Midbrain (tissue), 1 donor: ENCODE measurements around the gene BLOC1S3.

Source experiments
- DNase-seq: peaks from one replicate; lab custom pipeline; 2025; lab: John Stamatoyannopoulos, UW

BLOC1S3 gene

GRCh38 chr19:45146251-45146650 lies 32.3 kb upstream of the BLOC1S3 start:
- DNase-seq: no peak

DNA sequence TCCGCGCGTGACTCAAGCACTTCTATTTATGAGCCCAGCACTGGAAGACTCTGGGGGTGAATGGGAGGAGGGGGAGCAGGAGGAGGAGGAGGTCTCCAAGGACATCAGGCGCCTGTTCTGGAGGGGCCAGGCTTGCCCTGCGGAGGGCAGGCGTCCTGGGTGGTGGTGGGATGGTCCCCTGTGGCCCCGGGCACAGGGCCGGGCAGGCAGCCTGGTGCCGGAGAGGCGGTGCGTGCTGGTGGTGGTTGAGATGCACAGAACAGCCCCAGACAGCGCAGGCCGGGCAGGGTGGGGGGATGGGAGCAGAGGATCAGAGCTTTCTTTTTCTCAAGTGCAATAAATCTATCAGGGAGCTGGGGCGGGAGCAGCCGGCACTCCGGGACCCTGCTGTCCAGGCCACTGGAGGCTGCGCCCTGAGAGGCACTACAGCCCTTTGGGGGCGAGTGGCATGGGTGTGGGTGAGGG lies 31.8 kb upstream of the BLOC1S3 start:
- DNase-seq: no peak

DNA sequence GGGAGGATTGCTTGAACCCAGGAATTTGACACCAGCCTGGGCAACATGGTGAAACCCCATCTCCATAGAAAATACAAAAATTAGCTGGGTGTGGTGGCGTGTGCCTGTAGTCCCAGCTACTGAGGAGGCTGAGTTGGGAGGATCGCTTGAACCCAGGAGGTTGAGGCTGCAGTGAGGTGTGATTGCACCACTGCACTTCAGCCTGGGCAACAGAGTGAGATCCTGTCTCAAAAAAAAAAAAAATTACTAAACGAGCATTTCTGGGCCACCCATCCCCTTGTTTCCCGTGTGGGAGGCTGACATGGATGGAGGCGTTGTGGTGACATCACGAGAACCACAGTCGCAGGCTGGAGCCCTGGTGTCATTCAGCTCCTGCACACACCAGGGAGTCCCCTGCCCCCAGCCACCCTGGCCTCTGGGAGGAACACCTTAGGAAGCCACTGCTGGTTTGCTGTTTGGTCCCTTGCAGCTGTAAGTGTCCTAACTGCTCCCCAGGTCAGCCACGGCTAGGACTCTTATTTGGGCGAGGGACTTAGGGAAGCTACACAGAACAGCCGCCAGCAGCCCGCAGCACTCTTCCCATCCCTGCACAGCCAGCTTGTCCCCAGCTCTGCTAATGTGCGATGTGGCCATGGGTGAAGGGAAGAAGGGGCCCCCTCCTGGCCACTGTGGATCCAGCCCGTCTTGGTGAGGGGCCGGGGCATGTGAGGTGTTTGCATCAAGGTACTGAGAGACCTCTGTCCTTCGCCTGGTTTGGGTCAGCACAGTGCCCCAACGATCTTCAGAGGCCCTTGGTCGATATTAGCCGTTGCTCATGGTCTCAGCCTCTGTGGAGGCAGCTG lies 30.5 kb upstream of the BLOC1S3 start:
- DNase-seq: no peak

DNA sequence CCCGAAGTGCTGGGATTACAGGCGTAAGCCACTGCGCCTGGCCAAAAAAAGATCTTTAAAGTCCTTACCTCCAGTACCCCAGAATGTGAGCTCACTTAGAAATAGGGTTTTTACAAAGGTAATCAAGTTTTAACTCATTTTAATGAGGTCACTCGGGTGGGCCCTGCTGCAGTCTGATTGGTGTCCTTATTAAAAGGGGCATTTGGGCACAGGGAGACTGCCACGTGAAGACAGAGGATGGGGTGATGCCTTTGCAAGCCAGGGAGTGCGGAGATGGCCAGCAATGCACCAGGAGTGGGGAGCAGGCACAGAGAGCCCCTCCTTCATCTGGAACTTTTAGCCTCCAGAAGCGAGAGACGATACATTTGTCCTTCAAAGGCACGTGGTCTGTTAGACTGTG lies 29.5 kb upstream of the BLOC1S3 start:
- no peak for DNase-seq

GRCh38 chr19:45150180-45150579 lies 28.4 kb upstream of the BLOC1S3 start:
- no peak for DNase-seq

DNA sequence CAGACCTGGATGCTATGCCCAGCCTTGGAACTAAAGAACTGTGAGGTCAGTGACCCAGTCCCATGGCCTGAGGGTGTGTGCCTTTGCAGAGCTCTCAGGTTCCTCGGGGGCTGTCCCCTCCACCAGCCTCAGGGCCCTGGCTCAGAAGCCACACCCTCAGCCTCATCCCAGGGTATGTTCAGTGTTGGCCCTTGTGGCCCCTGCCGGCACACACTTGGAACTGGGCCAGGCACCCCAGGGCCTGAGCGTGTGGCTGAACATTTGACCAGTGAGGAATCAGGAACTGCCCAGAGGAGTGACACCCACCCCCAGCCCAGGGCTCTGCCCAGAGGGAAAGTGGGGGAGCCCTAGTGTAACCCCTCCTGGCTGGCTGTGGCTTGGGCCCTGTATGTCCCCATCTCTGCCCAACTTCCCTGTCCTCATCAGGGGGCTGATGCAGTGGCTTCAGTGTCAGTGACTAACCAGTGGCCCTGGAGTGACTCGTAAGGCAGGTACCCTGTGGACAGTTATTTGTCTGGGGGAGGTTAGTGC lies 27.8 kb upstream of the BLOC1S3 start:
- DNase-seq: no peak

GRCh38 chr19:45151320-45151719 lies 27.3 kb upstream of the BLOC1S3 start:
- DNase-seq: no peak

DNA sequence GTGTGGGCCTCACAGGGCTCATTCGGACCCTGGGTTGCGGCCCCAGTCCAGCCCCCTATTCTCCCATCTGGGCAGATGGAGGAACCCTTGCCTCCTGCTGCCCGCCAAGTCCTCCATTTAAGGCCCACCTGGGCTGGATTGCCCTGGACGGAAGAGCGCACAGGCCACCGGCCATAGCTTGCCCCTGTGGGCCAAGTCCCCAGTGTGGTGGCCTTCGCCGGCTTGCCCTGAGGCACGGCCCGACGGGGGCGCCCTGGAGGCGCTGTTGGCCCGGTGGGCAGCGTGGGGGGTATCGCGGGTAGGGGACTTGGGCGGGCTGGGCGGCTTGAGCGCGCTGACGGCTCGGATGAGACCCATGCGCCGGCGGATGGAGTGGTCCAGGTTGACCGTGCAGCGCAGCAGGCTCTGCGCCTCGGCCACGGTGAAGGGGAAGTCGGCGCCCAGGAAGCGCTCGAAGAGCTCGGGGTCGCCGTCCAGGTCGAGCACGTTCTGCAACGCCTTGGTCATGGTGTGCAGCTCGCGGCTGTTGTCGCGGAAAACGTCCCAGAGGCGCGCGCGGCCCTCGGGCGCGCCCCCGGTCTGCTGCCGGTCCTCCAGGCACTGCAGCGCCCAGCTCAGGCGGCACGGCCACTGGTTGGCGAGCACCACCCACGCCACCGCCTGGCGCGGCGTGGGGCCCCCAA lies 26.6 kb upstream of the BLOC1S3 start:
- no peak for DNase-seq

- no peak for DNase-seq
These were observed 25.9 kb upstream of the BLOC1S3 start for GRCh38 chr19:45152504-45153338.

DNA sequence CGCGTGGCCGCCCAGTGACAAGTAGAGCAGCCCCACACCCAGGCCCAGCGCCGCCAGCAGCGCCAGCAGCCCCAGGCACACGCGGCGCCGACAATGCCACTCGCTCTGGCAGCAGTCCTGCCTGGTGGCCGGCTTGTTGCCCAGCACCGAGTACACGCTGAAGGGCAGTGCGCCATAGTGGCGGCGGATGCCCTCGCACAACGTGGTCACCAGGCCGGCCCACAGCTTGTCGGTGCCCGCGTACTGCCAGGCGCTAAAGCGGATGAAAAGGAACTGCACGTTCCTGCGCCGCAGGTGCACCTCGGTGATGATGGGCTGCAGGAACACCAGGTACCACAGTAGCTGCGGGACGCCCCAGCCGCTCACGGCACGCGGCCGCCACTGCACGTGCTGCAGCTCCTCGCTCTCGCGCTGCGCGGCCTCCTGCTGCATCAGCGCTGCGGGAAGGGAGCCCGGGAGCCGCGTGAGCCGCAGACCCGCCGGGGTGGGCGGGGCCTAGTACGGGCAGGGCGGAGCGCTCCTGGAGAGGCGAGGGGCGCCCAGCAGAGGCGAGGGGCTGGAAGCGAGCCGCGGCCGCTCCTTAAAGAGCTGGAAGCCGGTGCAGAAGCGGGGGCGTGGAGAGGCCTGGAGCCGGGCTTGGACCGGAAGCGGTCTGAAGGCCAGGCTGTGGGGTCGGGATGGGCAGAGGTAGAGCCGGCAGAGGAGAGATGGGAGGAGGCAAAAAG lies 25.1 kb upstream of the BLOC1S3 start:
- peak; percentile 49 for DNase-seq

DNA sequence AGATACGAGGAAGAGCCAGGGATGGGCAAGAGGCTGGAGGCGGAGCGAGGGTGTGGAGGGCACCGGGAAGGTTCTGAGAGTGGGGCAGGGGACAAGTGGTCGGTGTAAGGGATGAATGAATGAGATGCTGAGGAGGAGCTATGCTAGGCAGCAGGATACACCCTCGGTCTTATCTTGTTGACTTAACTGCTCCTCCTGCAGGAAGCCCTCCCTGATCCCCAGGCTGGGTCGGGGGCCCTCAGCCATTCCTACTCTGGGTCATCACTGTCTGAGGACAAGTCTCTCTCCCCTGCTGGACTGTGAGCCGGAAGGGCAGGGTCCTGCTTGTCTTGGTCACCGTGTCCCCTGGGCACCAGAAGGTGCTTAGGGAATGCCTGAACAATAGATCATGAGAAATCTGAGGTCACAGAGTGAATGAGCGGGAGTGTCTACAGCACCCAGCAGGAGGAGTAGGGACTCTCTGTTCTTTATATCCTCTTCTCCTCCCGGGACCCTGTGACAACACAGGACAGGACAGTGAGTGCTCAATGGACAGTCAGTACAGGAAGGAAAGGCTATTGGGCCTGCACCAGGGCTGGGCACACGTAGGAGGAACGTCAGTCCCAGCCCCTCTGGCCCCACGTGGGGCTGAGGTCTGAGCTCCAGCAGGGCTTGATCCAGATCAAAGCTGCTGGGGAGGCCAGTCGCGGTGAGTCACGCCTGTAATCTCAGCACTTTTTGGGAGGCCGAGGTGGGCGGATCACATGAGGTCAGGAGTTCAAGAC lies 24.3 kb upstream of the BLOC1S3 start:
- no peak for DNase-seq

GRCh38 chr19:45156011-45156630 lies 22.5 kb upstream of the BLOC1S3 start:
- no peak for DNase-seq

GRCh38 chr19:45156751-45157150 lies 21.8 kb upstream of the BLOC1S3 start:
- DNase-seq: no peak

DNA sequence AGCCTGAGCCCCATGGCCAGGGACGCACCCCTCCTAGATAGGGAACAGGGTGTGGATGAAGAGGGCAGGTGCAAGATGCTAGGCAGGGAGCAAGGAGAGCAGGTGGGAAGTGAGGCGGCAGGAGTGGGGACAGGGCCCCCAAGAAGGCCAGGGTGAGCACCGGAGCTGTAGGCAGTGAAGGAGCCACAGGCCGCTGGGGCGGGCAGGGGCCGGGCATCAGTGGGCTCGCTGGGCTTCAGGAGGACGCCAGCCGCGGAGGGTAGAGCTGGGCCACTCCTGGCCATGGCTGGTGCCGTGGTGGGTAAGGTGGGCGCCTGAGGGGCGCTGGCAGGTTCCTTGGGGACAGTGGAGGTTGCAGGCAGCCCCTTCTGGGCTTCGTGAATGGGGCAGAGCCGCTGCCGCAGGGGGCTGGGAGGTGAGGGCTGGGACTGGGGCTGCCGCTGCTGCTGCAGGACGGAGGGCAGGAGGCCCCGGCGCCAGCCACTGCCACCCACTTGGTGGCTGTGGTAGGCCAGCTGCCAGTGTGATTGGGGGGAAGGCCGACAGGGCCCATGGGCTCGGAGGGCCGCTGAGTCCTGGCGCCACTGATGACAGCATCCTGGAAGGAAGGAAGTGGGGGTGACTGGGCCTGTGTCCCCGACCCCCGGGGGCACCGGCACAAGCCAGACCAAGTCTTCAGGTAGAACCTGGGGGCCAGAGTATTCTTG lies 19.9 kb upstream of the BLOC1S3 start:
- DNase-seq: no peak

- DNase-seq: no peak
These were observed 19.2 kb upstream of the BLOC1S3 start for GRCh38 chr19:45159210-45159970.

- no peak for DNase-seq
These were observed 18.6 kb upstream of the BLOC1S3 start for GRCh38 chr19:45159971-45160324.

DNA sequence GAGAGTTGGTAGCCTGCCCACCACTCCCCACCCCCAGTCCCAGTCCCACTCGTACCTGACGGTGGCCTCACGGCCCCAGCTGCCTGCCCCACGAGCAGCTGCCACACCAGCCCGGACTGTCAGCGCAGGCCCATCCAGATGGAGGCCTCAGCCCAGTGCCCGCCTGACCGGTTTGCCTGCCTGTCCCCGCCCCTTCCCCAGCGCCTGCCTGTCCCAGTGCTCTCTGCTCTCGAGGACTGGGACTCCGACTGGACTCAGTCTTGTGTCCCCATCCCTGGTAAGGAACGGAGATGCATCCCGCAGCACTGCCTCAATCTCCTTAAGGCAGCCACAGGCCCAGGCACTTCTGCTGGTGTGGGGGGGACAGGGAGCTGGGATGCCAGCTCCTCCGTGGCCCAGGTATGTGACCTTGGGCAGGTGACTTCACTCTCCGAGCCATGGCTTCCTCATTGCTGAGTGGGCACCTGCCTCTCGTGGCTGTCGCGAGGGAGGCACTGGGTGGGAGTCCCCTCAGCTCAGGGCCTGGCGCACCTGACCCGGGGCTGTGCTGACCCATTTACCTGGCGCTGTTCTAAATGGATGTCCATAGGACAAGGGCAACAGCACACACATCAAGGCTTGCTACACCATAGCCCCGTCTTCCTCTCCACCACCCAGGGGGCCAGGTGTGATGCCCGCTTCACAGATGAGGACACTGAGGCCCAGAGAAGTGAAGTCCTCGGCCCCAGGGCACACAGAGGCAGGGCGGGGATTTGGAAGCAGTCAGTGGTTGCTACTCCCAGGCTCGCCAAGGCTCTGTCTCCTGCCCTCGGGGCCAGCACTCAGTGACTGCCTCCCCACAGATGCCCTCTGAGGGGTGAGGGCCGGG lies 17.5 kb upstream of the BLOC1S3 start, which contains the start of gene NKPD1:
TSS of gene NKPD1 (minus strand) at position 113 of the 868 bp plus-strand sequence. CDS start 832 bp downstream, outside the sequence.
- DNase-seq: no peak
